Left lung (tissue), 10 donors: ENCODE data around the gene RFLNA. TPM values are rescaled to one million over a fixed set of nuclear protein-coding genes. Genes with fewer than 3 reads are reported as not detected.
"Not testable (repeated sequence)": the region's sequence is repeated elsewhere in the genome, so short reads cannot be mapped to it uniquely, and the experiment has no call there.

ENCODE experiments used
- ATAC-seq: fragments of 200-7000 bp; cut with Tn5 transposase; one replicate; pipeline ENCODE4 v1.9.1; 2020; ENCODE audit warnings: moderate library complexity
- DNase-seq, 4 donors: peaks; one replicate each; pipeline ENCODE4 v3.0.0-alpha.2; 2013 to 2020
- H3K27ac ChIP-seq, 2 donors: fragments of 200-600 bp; sonication (generic) in 1 of 2; one replicate each; pipeline versions ENCODE4 v1.5.0 to v1.8.0; 2020 to 2021
- H3K27me3 ChIP-seq, 2 donors: fragments of 200-600 bp; sonication (generic) in 1 of 2; one replicate each; pipeline versions ENCODE4 v1.5.0 to v1.8.0; 2020 to 2021
- H3K36me3 ChIP-seq, 2 donors: fragments of 200-600 bp; sonication (generic) in 1 of 2; one replicate each; pipeline versions ENCODE4 v1.5.0 to v1.8.0; 2020 to 2021
- H3K4me1 ChIP-seq, 2 donors: fragments of 200-600 bp; one replicate each; pipeline ENCODE4 v1.8.0; 2021
- H3K4me3 ChIP-seq, 2 donors: fragments of 200-600 bp; sonication (generic) in 1 of 2; one replicate each; pipeline versions ENCODE4 v1.5.0 to v1.8.0; 2020 to 2021; ENCODE audit warnings: mild to moderate bottlenecking in 1 of 2
- H3K9me3 ChIP-seq, 2 donors: fragments of 200-600 bp; sonication (generic) in 1 of 2; one replicate each; pipeline versions ENCODE4 v1.5.0 to v1.8.0; 2020 to 2021
- intact Hi-C, 2 donors: fragments of 100-400 bp; cut with DNase I; formaldehyde crosslinking; loops; one replicate each; pipeline versions ENCODE4 v1.11.2 to v1.14.2; 2022
- polyA plus RNA-seq, 6 donors: library from polyadenylated mRNA; unstranded; fragments of 120-200 nt; gene quantifications; one replicate each; pipeline ENCODE4 v1.2.1, GENCODE V29; 2013; ENCODE audit not compliant: insufficient read length in 6 of 6
- total RNA-seq, 2 donors: library from RNA; stranded (reverse); fragmentation: NEBNext Ultra II Directional; extraction: Animal tissue kit (Norgen Biotek cat#: 25700); gene quantifications; one replicate each; pipeline ENCODE4 v1.2.1, GENCODE V29; 2021
- TF ChIP-seq, protein P1 (sequence below), 2 donors: fragments of 200-600 bp; sonication (generic) in 1 of 2; IDR thresholded peaks; one replicate each; pipeline versions ENCODE4 v1.5.0 to v1.8.0; 2021; ENCODE audit warnings: antibody characterized with exemption in 2 of 2
- donor health status: DM: no; HTN: yes; CAD: no.
- donor health status: DM: no; HTN: no; CAD: no.

Gene RFLNA
- total and polyA plus RNA-seq, 8 donors, result 1.4 to 4.7 (median 3.0) TPM

DNA sequence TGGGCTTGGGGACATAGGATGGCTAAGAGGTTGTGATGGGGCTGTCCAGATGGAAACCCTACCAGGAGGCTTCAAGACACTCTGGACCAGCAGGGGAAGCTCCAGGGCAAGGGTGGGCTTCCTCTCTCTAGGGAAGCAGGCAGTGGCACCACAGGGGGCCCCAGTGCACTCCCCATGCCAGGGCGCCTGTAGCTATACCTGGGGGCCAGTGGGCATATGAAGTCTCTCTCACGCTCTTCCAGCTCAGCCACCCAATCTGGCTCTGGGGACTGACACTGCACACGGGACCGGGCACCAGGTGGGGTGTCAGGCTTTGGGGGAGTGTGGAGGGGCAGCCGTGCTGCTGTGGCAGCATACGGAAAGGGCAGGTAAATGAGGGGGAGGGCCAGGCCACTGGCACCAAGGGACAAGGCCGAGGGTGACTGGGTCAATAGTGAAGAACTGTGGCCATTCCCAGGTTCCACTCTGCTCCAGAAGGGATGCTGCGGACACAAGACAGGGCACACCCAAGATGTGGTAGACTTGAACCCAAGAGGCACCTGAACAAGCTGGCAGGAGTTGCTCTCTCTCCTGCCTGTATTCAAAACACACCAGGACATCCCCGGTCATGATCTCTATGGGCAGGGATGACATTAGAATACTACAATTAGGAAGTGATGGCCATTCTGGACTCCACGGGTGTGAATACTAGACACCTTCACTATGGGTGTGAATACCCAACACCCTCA, 27.5 kb downstream of the RFLNA start:
- Histone ChIP-seq H3K4me1 (no peaks in the 10 kb centered on the region), H3K27me3 (no peaks in the 10 kb centered on the region), H3K27ac (no peak overlapping the region), H3K9me3 (peaks cover 0 to 23% of the 10 kb centered on the region in 2 donors), H3K36me3 (peaks cover 0 to 42% of the 10 kb centered on the region in 2 donors), H3K4me3 (no peak overlapping the region)
- intact Hi-C loops, result loop anchor here in 1 of 2 donors (5.0 kb wide), 1 partner anchor 270 kb away; no protein-coding TSS in a partner anchor
- DNase-seq (peak in 1 of 4 donors; percentile 55), ATAC-seq (no peak)
- TF ChIP-seq, protein P1, sequence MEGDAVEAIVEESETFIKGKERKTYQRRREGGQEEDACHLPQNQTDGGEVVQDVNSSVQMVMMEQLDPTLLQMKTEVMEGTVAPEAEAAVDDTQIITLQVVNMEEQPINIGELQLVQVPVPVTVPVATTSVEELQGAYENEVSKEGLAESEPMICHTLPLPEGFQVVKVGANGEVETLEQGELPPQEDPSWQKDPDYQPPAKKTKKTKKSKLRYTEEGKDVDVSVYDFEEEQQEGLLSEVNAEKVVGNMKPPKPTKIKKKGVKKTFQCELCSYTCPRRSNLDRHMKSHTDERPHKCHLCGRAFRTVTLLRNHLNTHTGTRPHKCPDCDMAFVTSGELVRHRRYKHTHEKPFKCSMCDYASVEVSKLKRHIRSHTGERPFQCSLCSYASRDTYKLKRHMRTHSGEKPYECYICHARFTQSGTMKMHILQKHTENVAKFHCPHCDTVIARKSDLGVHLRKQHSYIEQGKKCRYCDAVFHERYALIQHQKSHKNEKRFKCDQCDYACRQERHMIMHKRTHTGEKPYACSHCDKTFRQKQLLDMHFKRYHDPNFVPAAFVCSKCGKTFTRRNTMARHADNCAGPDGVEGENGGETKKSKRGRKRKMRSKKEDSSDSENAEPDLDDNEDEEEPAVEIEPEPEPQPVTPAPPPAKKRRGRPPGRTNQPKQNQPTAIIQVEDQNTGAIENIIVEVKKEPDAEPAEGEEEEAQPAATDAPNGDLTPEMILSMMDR (IDR thresholded peaks at IDR 0.05), result no peak

DNA sequence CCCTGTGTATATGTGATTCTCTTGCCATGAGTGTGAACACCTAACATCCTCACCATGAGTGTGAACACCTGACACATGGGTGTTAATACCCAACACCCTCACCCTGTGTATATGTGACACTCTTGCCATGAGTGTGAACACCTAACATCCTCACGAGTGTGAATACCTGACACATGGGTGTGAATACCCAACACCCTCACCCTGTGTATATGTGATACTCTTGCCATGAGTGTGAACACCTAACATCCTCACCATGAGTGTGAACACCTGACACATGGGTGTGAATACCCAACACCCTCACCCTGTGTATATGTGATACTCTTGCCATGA, 28.1 kb downstream of the RFLNA start:
- not testable (repeated sequence) for H3K27me3 ChIP-seq, H3K4me3 ChIP-seq, ATAC-seq, H3K27ac ChIP-seq, DNase-seq, H3K4me1 ChIP-seq
- H3K9me3 ChIP-seq, result peaks cover 0 to 23% of the 10 kb centered on the region in 2 donors
- peaks cover 0 to 47% of the 10 kb centered on the region in 2 donors for H3K36me3 ChIP-seq
- intact Hi-C loops, result loop anchor here in 1 of 2 donors (5.0 kb wide), 1 partner anchor 271 kb away; no protein-coding TSS in a partner anchor

DNA sequence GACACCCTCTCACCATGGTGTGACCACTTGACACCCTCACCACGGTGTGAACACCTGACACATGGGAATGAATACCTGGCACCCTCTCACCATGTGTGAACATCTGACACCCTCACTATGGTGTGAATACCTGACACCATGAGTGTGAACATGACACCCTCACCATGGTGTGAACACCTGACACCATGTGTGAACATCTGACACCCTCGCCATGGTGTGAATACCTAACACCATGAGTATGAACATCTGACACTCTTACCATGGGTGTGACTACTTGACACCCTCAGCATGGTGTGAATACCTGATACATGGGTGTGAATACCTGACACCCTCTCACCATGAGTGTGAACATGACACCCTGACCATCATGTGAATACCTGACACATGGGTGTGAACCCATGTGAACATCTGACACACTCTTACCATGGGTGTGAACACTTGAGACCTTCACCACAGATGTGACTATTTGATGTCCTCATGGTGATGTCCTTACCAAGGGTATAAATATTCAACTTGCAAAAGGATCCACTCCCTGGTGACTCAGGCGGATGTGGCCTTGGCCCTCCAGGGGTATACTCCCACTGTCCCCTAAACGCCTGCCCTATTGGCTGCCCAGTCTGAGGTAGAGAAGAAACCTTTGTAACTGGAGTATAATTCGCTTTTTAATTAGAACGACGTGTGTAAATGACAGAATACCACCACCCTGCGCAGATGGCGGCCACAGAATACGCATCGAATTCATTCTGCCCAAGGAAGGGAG, 29.1 kb downstream of the RFLNA start:
- intact Hi-C loops, result loop anchor here in 1 of 2 donors (5.0 kb wide), 1 partner anchor 272 kb away; no protein-coding TSS in a partner anchor
- TF ChIP-seq, protein P1 (IDR thresholded peaks at IDR 0.05), result no peak
- DNase-seq, result no peak
- Histone ChIP-seq H3K4me3 (no peak overlapping the region), H3K9me3 (peaks cover 0 to 23% of the 10 kb centered on the region in 2 donors), H3K27ac (no peak overlapping the region), H3K27me3 (no peaks in the 10 kb centered on the region), H3K4me1 (no peaks in the 10 kb centered on the region), H3K36me3 (peaks cover 0 to 57% of the 10 kb centered on the region in 2 donors)
- no peak for ATAC-seq

DNA sequence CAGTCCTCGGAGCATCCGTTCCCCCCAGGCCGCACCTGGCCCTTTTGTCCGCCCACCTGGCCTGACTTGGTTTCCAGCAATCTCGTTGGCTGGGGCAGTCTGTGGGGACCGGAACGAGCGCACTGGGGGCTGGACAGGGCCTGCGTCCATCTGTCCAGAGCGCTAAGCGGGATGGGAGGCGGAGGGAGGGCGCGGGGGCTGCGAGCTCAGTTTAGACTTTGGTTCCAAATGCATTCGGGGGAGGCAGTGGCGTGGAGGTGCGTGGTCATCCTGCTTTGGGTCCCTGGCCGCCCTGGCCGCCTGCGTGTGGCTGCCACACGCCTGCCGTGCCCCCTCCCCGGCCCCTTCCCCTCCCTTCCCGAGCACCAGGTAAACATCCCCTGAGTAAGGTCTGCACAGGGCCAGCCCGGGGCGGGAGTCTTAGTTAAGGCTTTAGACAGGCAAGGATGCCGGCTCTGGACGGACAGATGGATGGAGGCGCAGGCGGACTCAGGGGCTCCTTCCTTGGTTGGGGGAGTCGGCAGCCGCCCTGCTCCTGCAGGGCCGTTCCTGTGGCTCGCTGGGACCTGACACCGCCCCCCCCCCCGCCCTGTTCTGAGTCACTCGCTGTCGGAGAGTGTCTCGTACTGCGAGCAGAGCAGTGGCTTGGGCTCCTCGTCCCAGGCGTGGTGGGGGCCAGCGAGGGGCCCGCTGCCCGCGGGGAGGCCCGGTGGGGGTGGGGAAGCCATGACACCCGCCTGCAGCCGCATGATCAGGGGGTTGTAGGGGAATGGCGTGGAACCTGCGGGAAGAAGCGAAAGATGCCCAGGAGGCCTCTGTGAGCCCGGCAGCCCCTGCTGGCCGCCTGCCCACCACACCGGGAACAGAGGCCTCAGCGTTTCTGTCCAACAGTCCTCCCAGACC, 30.2 kb downstream of the RFLNA start:
- no peak overlapping the region for H3K27ac ChIP-seq
- intact Hi-C loops, result loop anchor here in 1 of 2 donors (5.0 kb wide), 1 partner anchor 273 kb away; no protein-coding TSS in a partner anchor
- H3K36me3 ChIP-seq, result peaks cover 0 to 68% of the 10 kb centered on the region in 2 donors
- no peak overlapping the region for H3K4me3 ChIP-seq
- DNase-seq, result peak in 1 of 4 donors; percentile 74
- TF ChIP-seq, protein P1 (IDR thresholded peaks at IDR 0.05), result no peak
- H3K27me3 ChIP-seq, result no peaks in the 10 kb centered on the region
- no peaks in the 10 kb centered on the region for H3K4me1 ChIP-seq
- no peak for ATAC-seq
- peaks cover 0 to 23% of the 10 kb centered on the region in 2 donors for H3K9me3 ChIP-seq

DNA sequence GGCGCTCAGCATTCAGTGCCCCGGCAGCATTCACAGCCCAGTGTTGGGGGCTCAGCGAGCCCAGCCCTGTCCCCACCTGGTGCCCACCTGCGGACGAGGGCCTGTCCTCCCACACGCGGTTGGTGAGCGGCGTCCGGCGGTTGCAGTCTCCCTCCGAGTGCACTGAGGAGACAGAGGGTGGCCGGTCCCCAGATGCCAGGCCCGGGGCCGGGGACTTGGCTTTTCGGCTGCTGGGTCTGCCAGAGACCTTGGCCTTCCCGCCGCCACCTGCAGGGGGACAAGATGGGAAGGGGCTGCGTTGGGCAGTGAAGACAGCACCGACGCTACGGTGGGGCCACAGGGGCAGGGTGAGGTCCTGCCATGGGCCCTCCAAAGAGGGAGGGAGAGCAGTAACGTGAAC, 31.2 kb downstream of the RFLNA start:
- peaks cover 0 to 23% of the 10 kb centered on the region in 2 donors for H3K9me3 ChIP-seq
- TF ChIP-seq, protein P1 (IDR thresholded peaks at IDR 0.05), result no peak
- H3K27ac ChIP-seq, result no peak overlapping the region
- no peaks in the 10 kb centered on the region for H3K27me3 ChIP-seq
- H3K4me3 ChIP-seq, result no peak overlapping the region
- no peaks in the 10 kb centered on the region for H3K4me1 ChIP-seq
- peak in 1 of 4 donors; percentile 77 for DNase-seq
- peaks cover 0 to 78% of the 10 kb centered on the region in 2 donors for H3K36me3 ChIP-seq
- no peak for ATAC-seq
- intact Hi-C loops, result no loop called here
